GM19023 (cell line): ENCODE data around the gene GLT8D2.
"Not testable (repeated sequence)": the region's sequence is repeated elsewhere in the genome, so short reads cannot be mapped to it uniquely, and the experiment has no call there.

Experiments used
- ATAC-seq: cut with Tn5 transposase; IDR thresholded peaks from one replicate; pipeline ENCODE4 v1.9.1; 2021; ENCODE audit warnings: mild to moderate bottlenecking, moderate library complexity; ENCODE audit not compliant: unreplicated experiment

GLT8D2 gene

DNA sequence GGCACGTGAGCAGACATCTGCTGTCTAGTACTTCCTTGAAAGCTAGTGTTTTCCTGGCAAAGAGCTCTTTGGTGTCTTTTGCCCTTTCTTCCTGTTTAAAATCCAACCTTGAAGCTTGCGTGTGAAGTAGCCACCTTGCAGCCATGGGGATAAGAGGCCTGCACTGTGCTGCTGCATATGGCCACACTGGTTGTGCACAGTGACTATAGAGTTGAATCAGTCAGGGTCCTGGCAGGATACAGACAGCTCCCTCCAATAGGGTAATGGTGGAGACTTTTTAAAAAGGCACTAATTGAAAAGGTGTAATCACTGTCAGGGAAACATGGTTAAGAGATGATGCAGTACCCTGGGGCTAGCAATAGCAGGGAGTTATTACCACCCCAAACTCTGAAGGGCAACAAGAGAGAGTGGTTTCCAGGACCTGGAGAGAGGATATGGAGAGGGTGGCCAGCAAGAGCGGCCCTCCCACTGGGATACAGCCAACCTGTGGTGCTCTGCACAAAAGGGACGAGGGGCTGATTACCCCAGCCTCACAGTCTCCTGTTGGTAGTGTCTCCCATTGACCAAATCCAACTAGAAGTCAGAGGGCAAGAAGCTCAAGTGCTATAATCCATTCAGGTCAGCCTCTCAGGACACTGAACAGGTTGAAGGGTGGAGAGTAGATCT is 4.8 kb upstream of the GLT8D2 start:
- ATAC-seq: no peak

GRCh38 chr12:104050436-104050835 is 449 bp upstream of the GLT8D2 start:
- no peak for ATAC-seq

GRCh38 chr12:104049278-104049902 is 597 bp downstream of the GLT8D2 start:
- no peak for ATAC-seq

GRCh38 chr12:104048811-104049210 is 1.2 kb downstream of the GLT8D2 start:
- ATAC-seq: no peak

DNA sequence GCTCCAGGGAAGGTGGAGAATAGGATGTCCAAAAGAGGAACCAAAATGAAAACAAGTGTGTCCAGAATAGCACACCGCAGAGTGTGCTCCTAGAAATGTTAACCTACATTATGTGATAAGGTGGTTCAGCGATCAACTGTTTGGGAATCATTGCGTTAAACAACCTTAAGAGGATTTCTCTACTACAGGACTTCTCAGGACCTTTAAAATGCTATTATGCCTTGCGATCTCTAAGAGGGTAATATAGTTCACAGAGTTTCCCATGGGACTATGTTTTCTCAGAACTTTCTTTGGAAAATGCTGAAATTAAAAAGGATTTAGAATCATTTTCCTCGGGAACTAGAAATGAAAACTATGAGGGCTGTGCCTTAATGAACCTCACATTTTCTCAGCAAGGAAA is 1.8 kb downstream of the GLT8D2 start:
- no peak for ATAC-seq

DNA sequence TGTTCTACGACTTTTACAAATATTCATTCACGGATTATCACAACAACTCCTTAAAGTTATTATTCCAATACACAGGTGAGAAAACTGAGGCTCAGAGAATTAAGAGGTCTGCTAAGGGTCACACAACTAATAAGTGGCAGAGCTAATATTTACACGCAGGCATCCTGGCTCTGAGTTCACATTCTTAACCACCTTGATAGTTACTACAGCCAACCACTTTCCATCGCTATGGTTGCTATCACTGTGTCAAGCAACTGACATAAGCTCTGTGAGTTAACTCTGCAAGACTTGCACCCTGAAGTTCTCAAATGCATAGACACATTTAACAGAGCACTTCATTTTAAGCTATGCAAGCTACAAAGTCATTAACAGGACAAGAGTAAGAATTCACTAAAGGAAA is 3.7 kb downstream of the GLT8D2 start:
- no peak for ATAC-seq

DNA sequence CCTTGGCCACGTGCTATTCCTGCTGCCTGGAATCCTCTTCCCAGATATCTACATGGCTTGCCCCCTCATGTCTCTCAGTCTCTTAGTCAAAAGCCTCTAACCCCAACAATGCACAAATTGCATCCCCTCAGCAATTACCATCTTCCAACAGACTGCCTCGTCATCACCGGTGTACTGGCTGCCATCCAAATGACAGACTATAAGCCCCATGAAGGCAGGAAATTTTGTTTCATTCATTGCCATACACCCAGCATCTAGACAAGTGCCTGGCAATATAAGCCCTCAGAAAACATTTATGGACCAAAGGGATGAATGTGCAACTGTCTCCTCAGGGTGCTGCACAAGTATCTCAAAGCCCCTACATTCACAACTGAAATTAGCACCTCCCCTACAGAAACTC is 5.8 kb downstream of the GLT8D2 start:
- ATAC-seq: no peak

DNA sequence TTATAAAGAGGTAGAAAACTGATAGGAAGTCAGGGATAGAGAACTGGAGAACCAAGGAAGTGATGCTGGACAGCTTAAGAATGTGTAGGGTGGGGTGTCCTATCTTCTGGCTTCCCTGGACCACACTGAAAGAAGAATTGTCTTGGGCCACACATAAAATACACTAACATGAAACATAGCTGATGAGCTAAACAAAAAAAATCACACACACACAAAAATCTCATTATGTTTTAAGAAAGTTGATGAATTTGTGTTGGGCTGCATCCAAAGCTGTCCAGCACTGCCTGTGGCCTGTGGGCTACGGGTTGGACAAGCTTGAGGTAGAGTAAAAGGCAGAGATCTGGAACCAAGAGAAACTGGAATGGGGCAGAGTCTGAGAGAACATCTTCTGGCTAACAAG is 7.4 kb downstream of the GLT8D2 start:
- ATAC-seq: no peak

DNA sequence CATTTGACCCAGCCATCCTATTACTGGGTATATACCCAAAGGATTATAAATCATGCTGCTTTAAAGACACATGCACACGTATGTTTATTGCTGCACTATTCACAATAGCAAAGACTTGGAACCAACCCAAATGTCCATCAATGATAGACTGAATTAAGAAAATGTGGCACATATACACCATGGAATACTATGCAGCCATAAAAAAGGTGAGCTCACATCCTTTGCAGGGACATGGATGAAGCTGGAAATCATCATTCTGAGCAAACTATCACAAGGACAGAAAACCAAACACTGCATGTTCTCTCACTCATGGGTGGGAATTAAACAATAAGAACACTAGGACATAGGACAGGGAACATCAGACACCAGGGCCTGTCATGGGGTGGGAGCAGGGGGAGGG is 10.2 kb downstream of the GLT8D2 start:
- not testable (repeated sequence) for ATAC-seq

- not testable (repeated sequence) for ATAC-seq
Measured at GRCh38 chr12:104036143-104036542, 13.8 kb downstream of the GLT8D2 start.

DNA sequence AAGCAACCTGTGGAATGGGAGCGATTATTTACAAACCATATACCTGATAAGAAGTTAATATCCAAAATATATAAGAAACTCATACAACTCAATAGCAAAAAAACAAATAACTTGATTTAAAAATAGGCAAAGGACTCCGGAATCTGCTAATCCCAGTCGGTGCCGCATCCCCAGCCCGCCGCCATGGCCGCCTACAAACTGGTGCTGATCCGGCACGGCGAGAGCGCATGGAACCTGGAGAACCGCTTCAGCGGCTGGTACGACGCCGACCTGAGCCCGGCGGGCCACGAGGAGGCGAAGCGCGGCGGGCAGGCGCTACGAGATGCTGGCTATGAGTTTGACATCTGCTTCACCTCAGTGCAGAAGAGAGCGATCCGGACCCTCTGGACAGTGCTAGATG is 19.4 kb downstream of the GLT8D2 start:
- ATAC-seq: not testable (repeated sequence)

GRCh38 chr12:104026841-104027599 is 23.0 kb downstream of the GLT8D2 start:
- ATAC-seq: no peak

DNA sequence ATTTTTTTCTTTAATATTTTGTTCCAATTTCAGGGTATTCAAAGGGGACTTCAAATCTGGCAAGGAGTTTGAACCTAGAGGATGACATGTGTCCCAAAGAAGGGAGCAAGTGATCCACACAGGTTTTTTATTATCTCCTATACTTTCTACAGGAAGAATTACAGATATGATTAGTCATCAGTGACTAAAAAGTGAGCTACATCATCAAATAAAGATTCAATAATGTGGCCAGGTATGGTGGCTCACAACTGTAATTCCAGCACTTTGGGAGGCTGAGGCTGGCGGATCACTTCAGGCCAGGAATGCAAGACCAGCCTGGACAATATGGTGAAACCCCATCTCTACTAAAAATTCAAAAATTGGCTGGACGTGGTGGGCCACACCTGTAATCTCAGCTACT is 24.2 kb downstream of the GLT8D2 start:
- no peak for ATAC-seq

DNA sequence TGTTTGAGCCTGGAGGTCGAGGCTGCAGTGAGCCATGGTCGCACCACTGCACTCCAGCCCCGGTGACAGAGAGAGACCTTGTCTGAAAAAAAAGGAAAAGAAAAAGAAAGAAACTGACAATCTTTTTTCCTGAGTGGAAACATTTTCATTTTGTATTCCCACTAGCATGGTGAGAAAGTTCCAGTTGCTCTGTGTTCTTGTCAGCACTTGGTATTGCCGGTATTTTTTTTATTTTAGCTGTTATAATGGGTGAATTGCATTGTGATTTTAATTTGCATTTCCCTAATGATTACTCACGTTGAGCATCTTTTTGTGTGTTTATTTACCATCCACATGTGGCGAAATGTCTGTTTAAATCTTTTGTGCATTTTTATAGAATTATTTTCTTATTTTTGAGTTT is 25.6 kb downstream of the GLT8D2 start:
- no peak for ATAC-seq

- ATAC-seq: no peak
Measured at GRCh38 chr12:104023710-104024109, 26.3 kb downstream of the GLT8D2 start.

DNA sequence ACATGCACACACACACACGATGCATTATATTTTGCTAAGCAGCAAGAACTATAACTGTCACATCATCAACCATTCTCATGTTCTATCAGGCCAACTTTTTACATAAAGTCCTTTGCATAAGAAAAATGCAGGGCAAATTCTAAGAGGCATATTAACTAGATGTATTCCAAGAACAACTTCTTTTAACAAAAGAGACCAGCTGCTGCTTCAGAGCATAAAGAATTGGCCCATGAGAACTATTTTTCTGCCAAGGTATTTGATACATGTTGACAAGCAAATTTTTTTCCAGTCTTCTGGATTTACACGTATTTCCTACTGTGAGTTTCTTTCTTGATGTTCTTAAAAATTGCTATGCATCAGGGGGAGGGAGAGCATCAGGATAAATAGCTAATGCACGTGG is 27.2 kb downstream of the GLT8D2 start:
- ATAC-seq: no peak

DNA sequence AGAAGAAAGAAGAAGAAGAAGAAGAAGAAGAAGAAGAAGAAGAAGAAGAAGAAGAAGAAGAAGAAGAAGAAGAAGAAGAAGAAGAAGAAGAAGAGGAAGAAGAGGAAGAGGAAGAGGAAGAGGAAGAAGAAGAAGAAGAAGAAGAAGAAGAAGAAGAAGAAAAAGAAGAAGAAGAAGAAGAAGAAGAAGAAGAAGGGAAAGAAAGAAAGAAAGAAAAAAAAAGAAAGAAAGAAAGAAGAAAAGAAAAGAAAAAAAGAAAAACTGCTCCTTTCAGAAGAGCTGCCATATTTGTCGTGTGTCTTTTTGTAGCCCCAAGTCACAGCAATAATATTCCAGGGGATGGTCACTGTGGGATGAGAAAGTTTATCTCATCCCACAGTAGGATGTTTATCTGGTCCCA is 28.1 kb downstream of the GLT8D2 start:
- not testable (repeated sequence) for ATAC-seq

DNA sequence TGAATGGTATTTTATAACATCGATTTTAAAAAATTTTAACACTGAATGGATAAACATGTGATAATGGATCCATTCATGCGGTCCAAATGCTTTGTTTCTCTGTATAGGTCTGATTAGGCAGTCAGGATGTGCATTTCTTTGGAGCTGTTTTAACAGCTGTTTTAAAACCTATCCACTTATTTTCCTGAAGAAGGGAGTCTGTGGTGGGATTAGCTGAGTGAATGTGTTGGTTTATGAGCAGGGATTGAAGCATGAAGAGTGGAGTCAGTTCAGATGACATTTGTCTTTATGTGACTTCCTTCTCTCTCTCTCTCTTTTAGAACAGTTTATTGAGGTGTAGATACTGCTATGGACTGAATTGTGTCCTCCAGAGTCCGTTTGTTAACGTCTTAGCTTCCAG is 37.7 kb downstream of the GLT8D2 start:
- ATAC-seq: no peak

- ATAC-seq: no peak
Measured at GRCh38 chr12:104011253-104011652, 38.7 kb downstream of the GLT8D2 start.

- ATAC-seq: no peak
Measured at GRCh38 chr12:104010606-104011169, 39.3 kb downstream of the GLT8D2 start.

- no peak for ATAC-seq
Measured at GRCh38 chr12:104010121-104010520, 39.9 kb downstream of the GLT8D2 start.

DNA sequence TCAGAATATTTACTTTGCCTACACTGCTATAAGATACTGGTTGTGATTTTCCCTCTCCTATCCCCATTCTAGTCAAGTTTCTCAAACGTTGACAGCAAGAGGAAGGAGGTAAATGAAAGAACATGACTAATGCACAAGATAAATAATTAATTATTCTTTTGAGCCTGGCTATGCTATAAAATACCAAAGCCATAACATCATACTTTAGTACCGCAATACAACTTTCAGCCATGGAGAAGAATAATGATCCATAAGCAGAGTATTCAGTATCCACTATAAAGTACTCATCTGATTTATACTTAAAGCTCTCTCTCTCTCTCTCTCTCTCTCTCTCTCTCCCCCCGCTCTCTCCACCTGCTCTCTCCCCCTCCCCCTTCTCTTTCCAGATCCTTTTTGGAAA is 43.1 kb downstream of the GLT8D2 start:
- no peak for ATAC-seq
